ENCODE data around the gene NOTCH1.

- TF ChIP-seq TSHZ2 (CRISPR knock-in tag; IDR thresholded peaks at IDR 0.05) = no peak
- no peak for TF ChIP-seq ZFP3 (CRISPR knock-in tag; IDR thresholded peaks at IDR 0.05)
- TF ChIP-seq ARNTL (CRISPR knock-in tag; IDR thresholded peaks at IDR 0.05; ENCODE audit: borderline replicate concordance, low read depth) = no peak
- TF ChIP-seq ZNF70 (CRISPR knock-in tag; IDR thresholded peaks at IDR 0.05) = no peak
- no peak for TF ChIP-seq ZNF565 (CRISPR knock-in tag; conservative IDR thresholded peaks at IDR 0.05; ENCODE audit: low read depth)
- TF ChIP-seq PATZ1 (CRISPR knock-in tag; IDR thresholded peaks at IDR 0.05; ENCODE audit: borderline replicate concordance) = no peak
Observed at GRCh38 chr9:136569526-136570148, 23.8 kb upstream of the NOTCH1 start.

All from SK-N-SH treated with all-trans-retinoic acid at 6 μM for 48 hours (cell line).